CD4-positive, CD25-positive, alpha-beta regulatory T cell (primary cell): ENCODE measurements around the gene CSNK2A2. TPM values are rescaled to one million over a fixed set of nuclear protein-coding genes. Genes with fewer than 3 reads are reported as not detected.

Experiments used
- ATAC-seq, 2 donors: fragments of 150-1000 bp; cut with Tn5 transposase; one replicate each; pipeline ENCODE4 v1.10.0; 2021; ENCODE audit warnings: low read depth in 2 of 2, moderate number of reproducible peaks in 2 of 2, moderate library complexity in 1 of 2
- DNase-seq, 3 donors: peaks; one replicate each; pipeline versions ENCODE4 v3.0.0 to v3.0.0-alpha.2; 2012 to 2022; ENCODE audit warnings: mixed read lengths in 1 of 3
- H3K27ac ChIP-seq: one replicate; pipeline ENCODE4 v1.7.0; 2013; ENCODE audit warnings: mild to moderate bottlenecking, low read length; ENCODE audit not compliant: insufficient read depth, poor library complexity, severe bottlenecking
- H3K27me3 ChIP-seq: one replicate; pipeline ENCODE4 v1.7.0; 2013; ENCODE audit warnings: low read length; ENCODE audit not compliant: control insufficient read depth, insufficient read depth
- H3K36me3 ChIP-seq: one replicate; pipeline ENCODE4 v1.7.0; 2013; ENCODE audit warnings: mild to moderate bottlenecking, low read length, moderate library complexity; ENCODE audit not compliant: control insufficient read depth, insufficient read depth
- H3K4me1 ChIP-seq: 2 replicates; pipeline ENCODE4 v1.7.0; 2013; ENCODE audit warnings: mild to moderate bottlenecking, low read length; ENCODE audit not compliant: insufficient read depth, control insufficient read depth, poor library complexity, severe bottlenecking
- H3K4me3 ChIP-seq: one replicate; pipeline ENCODE4 v1.7.0; 2013; ENCODE audit warnings: low read depth, mild to moderate bottlenecking, low read length, moderate library complexity
- H3K9me3 ChIP-seq, 2 experiments: 1 replicate in 1 of 2; 2 replicates in 1 of 2; pipeline ENCODE4 v1.7.0; 2013; ENCODE audit warnings: low read length in 2 of 2, mild to moderate bottlenecking in 1 of 2, moderate library complexity in 1 of 2; ENCODE audit not compliant: control insufficient read depth in 2 of 2
- H3K27ac Mint-ChIP-seq, 3 donors: one replicate each; pipeline ENCODE4 v1.8.0; 2020 to 2022; ENCODE audit warnings: mild to moderate bottlenecking in 3 of 3, mixed read lengths in 3 of 3, moderate library complexity in 2 of 3
- H3K27me3 Mint-ChIP-seq: one replicate; pipeline ENCODE4 v1.8.0; 2022; ENCODE audit warnings: mild to moderate bottlenecking, mixed read lengths
- H3K36me3 Mint-ChIP-seq: one replicate; pipeline ENCODE4 v1.8.0; 2020; ENCODE audit warnings: mixed read lengths
- H3K4me1 Mint-ChIP-seq, 4 donors: one replicate each; pipeline ENCODE4 v1.8.0; 2020 to 2022; ENCODE audit warnings: mixed read lengths in 4 of 4, mild to moderate bottlenecking in 1 of 4
- H3K4me3 Mint-ChIP-seq, 4 donors: one replicate each; pipeline ENCODE4 v1.8.0; 2020 to 2022; ENCODE audit warnings: mild to moderate bottlenecking in 4 of 4, mixed read lengths in 4 of 4, moderate library complexity in 3 of 4
- H3K9me3 Mint-ChIP-seq, 7 donors: one replicate each; pipeline ENCODE4 v1.8.0; 2020 to 2022; ENCODE audit warnings: mixed read lengths in 7 of 7, mild to moderate bottlenecking in 3 of 7, moderate library complexity in 2 of 7
- polyA plus RNA-seq, 4 donors: library from polyadenylated mRNA; unstranded; fragments of 300-500 nt; fragmentation: Illumina TruSeq; gene quantifications; one replicate each; pipeline ENCODE4 v1.2.3, GENCODE V29; 2021
- total RNA-seq: library from RNA; stranded (reverse); gene quantifications from one replicate; pipeline ENCODE4 v1.2.3, GENCODE V29; 2022

Gene CSNK2A2
- total and polyA plus RNA-seq, 5 donors from 2014 or later = 7.9 to 57.3 (median 10.2) TPM

DNA sequence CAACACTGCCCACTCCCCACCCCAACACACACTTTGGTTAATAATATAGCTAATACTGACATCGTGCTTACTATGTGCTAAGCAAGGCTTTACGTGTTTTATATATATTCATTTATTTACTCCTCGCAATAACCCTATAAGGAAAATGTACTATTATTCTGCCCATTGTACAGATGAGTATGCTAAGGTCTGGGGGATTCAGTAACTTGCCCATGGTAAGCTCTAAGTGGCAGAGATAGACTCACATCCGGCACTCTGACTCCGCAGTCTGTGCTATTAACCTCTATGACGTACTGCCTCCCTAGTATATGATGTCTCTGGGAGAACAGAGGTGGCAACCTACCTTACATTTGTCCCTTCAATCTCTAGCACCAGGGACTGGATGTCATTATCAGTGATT, 81.4 kb downstream of the CSNK2A2 start:
- Mint-ChIP-seq H3K9me3 (no peaks in the 10 kb centered on the region), H3K4me3 (no peak overlapping the region), H3K27ac (peak overlapping the region in 2 of 3 donors; percentile 49 to 61), H3K36me3 (peaks cover 33% of the 10 kb centered on the region), H3K27me3 (no peaks in the 10 kb centered on the region), H3K4me1 (peaks cover 21 to 26% (median 24%) of the 10 kb centered on the region in 4 donors)
- Histone ChIP-seq H3K4me1 (peaks cover 4% of the 10 kb centered on the region), H3K27me3 (no peaks in the 10 kb centered on the region), H3K36me3 (peaks cover 41% of the 10 kb centered on the region), H3K27ac (no peak overlapping the region), H3K9me3 (no peaks in the 10 kb centered on the region), H3K4me3 (no peak overlapping the region)
- no peak for DNase-seq
- ATAC-seq = no peak

- Histone ChIP-seq H3K4me3 (no peak overlapping the region), H3K9me3 (no peaks in the 10 kb centered on the region), H3K27me3 (no peaks in the 10 kb centered on the region), H3K4me1 (no peaks in the 10 kb centered on the region), H3K36me3 (peaks cover 41% of the 10 kb centered on the region), H3K27ac (no peak overlapping the region)
- ATAC-seq (no peak), DNase-seq (no peak)
- Mint-ChIP-seq H3K4me3 (no peak overlapping the region), H3K27ac (peak overlapping the region in 1 of 3 donors; percentile 51), H3K4me1 (peaks cover 17 to 23% (median 22%) of the 10 kb centered on the region in 4 donors), H3K9me3 (no peaks in the 10 kb centered on the region), H3K36me3 (peaks cover 33% of the 10 kb centered on the region), H3K27me3 (no peaks in the 10 kb centered on the region)
Measured at GRCh38 chr16:58116081-58116480, 81.8 kb downstream of the CSNK2A2 start.

DNA sequence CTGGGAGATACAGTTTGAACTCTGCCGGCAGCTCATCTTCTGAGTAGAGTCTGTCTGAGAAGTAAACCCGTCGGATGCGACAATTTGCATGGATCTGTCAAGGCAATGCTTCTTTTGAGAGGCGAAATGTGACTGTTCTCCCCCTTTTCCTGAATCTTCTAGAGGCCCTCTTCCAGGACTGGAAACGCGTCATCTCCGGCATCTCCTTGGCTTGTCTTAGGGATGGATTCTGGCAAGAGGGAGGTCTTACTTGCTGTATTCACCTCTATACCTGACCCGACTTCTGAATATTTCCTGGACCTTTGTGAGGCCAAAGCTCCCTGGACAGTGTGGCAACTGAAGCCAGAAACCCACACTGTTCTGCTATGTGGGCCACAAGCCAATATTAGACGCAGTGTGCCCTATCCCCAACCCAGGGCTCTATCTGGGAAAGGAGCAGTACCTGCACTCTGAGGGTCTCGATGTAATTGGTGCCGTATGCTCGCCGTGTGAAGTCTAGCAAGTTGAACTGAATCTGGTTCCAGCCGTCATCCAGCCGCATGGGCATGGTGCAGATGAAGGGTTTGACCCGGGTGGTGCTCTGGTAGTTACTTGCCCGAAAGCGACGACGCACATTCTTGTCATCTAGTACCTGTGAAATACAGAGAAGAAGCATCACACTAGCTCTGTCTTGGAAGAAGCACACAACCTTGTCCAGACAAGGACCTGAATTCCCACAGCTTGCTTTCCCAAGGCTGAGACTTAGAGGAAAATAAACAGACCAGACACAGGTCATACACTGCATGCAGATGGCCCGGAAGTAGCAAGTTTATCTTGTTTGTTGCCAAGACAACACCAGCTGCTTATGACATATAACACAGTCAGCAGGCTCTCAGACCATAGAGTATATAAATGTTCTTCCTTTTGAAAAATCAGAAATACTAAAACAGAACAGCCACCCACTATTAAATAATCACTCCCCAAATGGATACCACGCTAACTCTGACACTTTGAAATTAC, 82.8 kb downstream of the CSNK2A2 start:
- Mint-ChIP-seq H3K4me1 (peaks cover 8 to 13% (median 12%) of the 10 kb centered on the region in 4 donors), H3K36me3 (peaks cover 33% of the 10 kb centered on the region), H3K27me3 (no peaks in the 10 kb centered on the region), H3K27ac (peak overlapping the region in 1 of 3 donors; percentile 75), H3K4me3 (no peak overlapping the region), H3K9me3 (no peaks in the 10 kb centered on the region)
- Histone ChIP-seq H3K36me3 (peaks cover 41% of the 10 kb centered on the region), H3K27ac (no peak overlapping the region), H3K27me3 (no peaks in the 10 kb centered on the region), H3K4me1 (no peaks in the 10 kb centered on the region), H3K9me3 (no peaks in the 10 kb centered on the region), H3K4me3 (no peak overlapping the region)
- ATAC-seq (no peak), DNase-seq (no peak)

DNA sequence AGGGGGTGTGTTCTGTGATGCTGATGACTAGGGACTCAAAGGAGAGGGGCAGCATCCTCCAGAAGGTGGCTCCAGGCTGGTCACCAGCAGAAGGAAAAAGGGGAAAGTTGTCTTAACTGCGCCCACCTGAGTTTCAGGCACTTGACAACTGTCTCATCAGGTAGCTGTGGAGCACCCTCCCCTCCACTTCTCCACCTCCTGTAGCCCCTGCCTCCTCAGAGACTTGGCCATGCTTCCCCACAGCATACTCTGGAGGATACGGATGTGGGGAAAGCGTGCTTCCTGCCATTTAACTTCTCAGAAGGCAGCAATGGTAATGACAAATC, 86.6 kb downstream of the CSNK2A2 start:
- H3K4me3 ChIP-seq = no peak overlapping the region
- no peaks in the 10 kb centered on the region for H3K4me1 ChIP-seq
- no peaks in the 10 kb centered on the region for H3K9me3 Mint-ChIP-seq
- no peaks in the 10 kb centered on the region for H3K9me3 ChIP-seq
- H3K27me3 Mint-ChIP-seq = peaks cover 4% of the 10 kb centered on the region
- H3K4me3 Mint-ChIP-seq = no peak overlapping the region
- no peaks in the 10 kb centered on the region for H3K27me3 ChIP-seq
- peaks cover 0 to 4% (median 0%) of the 10 kb centered on the region in 4 donors for H3K4me1 Mint-ChIP-seq
- peaks cover 33% of the 10 kb centered on the region for H3K36me3 ChIP-seq
- H3K27ac ChIP-seq = no peak overlapping the region
- no peak overlapping the region for H3K27ac Mint-ChIP-seq
- DNase-seq = no peak
- peaks cover 28% of the 10 kb centered on the region for H3K36me3 Mint-ChIP-seq
- no peak for ATAC-seq

DNA sequence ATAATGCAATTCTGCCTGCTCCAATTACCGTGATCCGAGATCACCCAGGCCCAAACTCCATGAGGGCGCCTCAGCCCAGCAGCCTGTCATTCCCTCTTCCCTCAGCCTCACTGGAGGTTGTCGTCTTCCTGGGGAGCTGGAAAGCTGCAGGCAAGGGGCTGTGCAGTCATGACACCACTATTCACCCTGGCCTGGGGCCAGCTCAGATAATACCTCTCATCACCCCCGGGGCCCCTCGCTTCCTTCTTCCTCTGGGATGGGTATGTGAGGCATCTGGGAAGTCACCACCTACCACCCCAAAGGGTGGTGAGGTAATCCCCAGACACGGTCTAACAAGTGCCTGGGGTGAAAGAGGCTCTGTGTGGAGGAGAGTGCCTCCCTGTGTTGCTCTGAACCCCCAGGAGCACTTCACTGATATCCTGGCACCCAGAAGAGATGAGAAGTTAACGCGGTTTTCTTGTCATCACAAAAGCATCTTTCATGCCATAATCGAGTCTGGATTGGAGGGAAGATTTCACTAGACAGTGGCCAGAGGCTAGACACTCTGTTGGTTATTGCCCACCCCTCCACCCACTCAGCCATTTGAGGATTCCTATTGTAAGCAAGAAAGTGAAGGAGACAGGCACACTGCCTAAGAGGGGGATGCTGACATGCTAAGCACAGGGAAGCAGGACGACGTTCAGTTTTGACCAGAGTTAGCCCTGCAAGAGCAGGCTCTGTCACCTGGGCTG, 87.2 kb downstream of the CSNK2A2 start:
- H3K36me3 ChIP-seq = peaks cover 28% of the 10 kb centered on the region
- Mint-ChIP-seq H3K4me1 (peaks cover 0 to 2% (median 0%) of the 10 kb centered on the region in 4 donors), H3K36me3 (peaks cover 23% of the 10 kb centered on the region), H3K27ac (peak overlapping the region in 1 of 3 donors; percentile 13), H3K4me3 (peak overlapping the region in 1 of 4 donors; percentile 79), H3K27me3 (peaks cover 4% of the 10 kb centered on the region), H3K9me3 (no peaks in the 10 kb centered on the region)
- DNase-seq (no peak), ATAC-seq (no peak)
- H3K4me1 ChIP-seq = no peaks in the 10 kb centered on the region
- no peak overlapping the region for H3K27ac ChIP-seq
- H3K9me3 ChIP-seq = no peaks in the 10 kb centered on the region
- no peaks in the 10 kb centered on the region for H3K27me3 ChIP-seq
- no peak overlapping the region for H3K4me3 ChIP-seq

- no peak overlapping the region for H3K27ac ChIP-seq
- Mint-ChIP-seq H3K27ac (peak overlapping the region in 2 of 3 donors; percentile 35 to 39), H3K4me1 (no peaks in the 10 kb centered on the region), H3K27me3 (peaks cover 4% of the 10 kb centered on the region), H3K36me3 (peaks cover 15% of the 10 kb centered on the region), H3K9me3 (peaks cover 0 to 1% (median 0%) of the 10 kb centered on the region in 7 donors), H3K4me3 (no peak overlapping the region)
- no peaks in the 10 kb centered on the region for H3K9me3 ChIP-seq
- no peaks in the 10 kb centered on the region for H3K4me1 ChIP-seq
- H3K27me3 ChIP-seq = no peaks in the 10 kb centered on the region
- peaks cover 20% of the 10 kb centered on the region for H3K36me3 ChIP-seq
- no peak for DNase-seq
- no peak overlapping the region for H3K4me3 ChIP-seq
- ATAC-seq = no peak
Measured at GRCh38 chr16:58109881-58110280, 88.0 kb downstream of the CSNK2A2 start.

- Mint-ChIP-seq H3K4me3 (no peak overlapping the region), H3K9me3 (peaks cover 0 to 2% (median 0%) of the 10 kb centered on the region in 7 donors), H3K27me3 (peaks cover 4% of the 10 kb centered on the region), H3K4me1 (no peaks in the 10 kb centered on the region), H3K27ac (no peak overlapping the region), H3K36me3 (peaks cover 12% of the 10 kb centered on the region)
- H3K27ac ChIP-seq = no peak overlapping the region
- H3K36me3 ChIP-seq = peaks cover 14% of the 10 kb centered on the region
- no peaks in the 10 kb centered on the region for H3K9me3 ChIP-seq
- H3K27me3 ChIP-seq = no peaks in the 10 kb centered on the region
- no peaks in the 10 kb centered on the region for H3K4me1 ChIP-seq
- no peak overlapping the region for H3K4me3 ChIP-seq
- no peak for ATAC-seq
- DNase-seq = no peak
Measured at GRCh38 chr16:58109330-58109729, 88.6 kb downstream of the CSNK2A2 start.
